Activated T-helper 1 cell treated with anti-CD3 and anti-CD28 coated beads, Interleukin-12 subunit alpha, Interleukin-12 subunit beta, Interleukin-2, Interleukin-4 antibody, amounts not matched to agents 30 ng/mL and 10 ng/mL and 1 ng/mL, durations not matched to agents 14 hours and 24 hours and 36 hours (primary cell): Measurements from ENCODE around the gene GNB1L. TPM values are rescaled to one million over a fixed set of nuclear protein-coding genes. Genes with fewer than 3 reads are reported as not detected.
"Not testable (repeated sequence)": the region's sequence is repeated elsewhere in the genome, so short reads cannot be mapped to it uniquely, and the experiment has no call there.

Source experiments
- DNase-seq: peaks from one replicate; pipeline ENCODE4 v3.0.0; 2021; ENCODE audit warnings: low spot score
- H3K27ac Mint-ChIP-seq: one replicate; pipeline ENCODE4 v1.8.0; 2021; ENCODE audit warnings: mild to moderate bottlenecking, mixed read lengths
- H3K27me3 Mint-ChIP-seq: one replicate; pipeline ENCODE4 v1.8.0; 2022; ENCODE audit warnings: mild to moderate bottlenecking, moderate library complexity, mixed read lengths; ENCODE audit not compliant: insufficient read depth
- H3K36me3 Mint-ChIP-seq: one replicate; pipeline ENCODE4 v1.8.0; 2021; ENCODE audit warnings: low read depth, mixed read lengths
- H3K4me1 Mint-ChIP-seq: one replicate; pipeline ENCODE4 v1.8.0; 2021; ENCODE audit warnings: low read depth, mixed read lengths
- H3K4me3 Mint-ChIP-seq: one replicate; pipeline ENCODE4 v1.8.0; 2021; ENCODE audit warnings: mild to moderate bottlenecking, moderate library complexity, mixed read lengths
- H3K9me3 Mint-ChIP-seq: one replicate; pipeline ENCODE4 v1.8.0; 2021; ENCODE audit warnings: mixed read lengths
- intact Hi-C: fragments of 100-400 bp; cut with micrococcal nuclease; formaldehyde crosslinking; loops from one replicate; pipeline ENCODE4 v1.15.1; 2024
- total RNA-seq: library from RNA; stranded (reverse); gene quantifications from 2 replicates; pipeline ENCODE4 v1.2.3, GENCODE V29; 2022

The GNB1L gene
- total RNA-seq, 1 donor from 2014 or later = 21.5 TPM

DNA sequence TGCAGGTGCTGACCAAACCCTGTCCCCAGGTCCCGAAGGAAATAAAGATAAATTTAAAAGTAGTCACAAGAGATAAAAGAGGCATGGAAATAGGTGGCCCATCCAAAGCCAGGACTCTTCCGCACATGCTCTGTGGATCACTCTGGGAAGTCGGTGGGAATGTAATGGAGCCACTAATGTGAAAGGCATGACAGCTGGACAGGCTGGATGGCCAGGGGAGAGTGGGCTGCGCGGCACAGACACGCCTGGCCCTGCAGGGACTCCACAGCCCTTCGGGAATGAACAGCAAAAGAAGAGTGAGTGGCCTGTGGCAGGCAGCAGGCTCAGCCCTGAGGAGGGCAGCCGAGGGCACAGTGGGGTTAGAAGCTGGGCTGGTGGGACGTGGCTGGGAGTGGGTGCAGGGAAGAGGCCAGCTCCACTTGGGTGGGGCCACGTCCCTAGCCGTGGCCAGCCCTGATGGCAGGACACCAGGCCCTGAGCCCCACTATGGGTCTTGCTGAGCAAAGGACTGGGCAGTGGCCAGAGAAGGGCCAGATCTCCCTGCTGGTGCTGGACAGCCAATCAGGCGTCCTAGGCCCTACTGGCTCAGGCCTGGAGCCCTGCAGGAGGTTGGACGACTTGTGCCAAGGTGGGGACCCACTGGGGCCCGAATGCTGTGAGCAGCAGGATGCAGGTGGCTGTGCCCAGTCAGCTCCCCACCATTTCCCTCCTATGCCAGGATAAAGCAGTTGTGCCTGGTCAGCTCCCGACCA is 31.3 kb upstream of the GNB1L start:
- H3K27ac Mint-ChIP-seq = no peak overlapping the region
- H3K4me3 Mint-ChIP-seq = no peak overlapping the region
- H3K36me3 Mint-ChIP-seq = no peaks in the 10 kb centered on the region
- H3K9me3 Mint-ChIP-seq = no peaks in the 10 kb centered on the region
- H3K4me1 Mint-ChIP-seq = peaks cover 25% of the 10 kb centered on the region
- DNase-seq = no peak
- intact Hi-C loops = no loop called here
- peaks cover 2% of the 10 kb centered on the region for H3K27me3 Mint-ChIP-seq

DNA sequence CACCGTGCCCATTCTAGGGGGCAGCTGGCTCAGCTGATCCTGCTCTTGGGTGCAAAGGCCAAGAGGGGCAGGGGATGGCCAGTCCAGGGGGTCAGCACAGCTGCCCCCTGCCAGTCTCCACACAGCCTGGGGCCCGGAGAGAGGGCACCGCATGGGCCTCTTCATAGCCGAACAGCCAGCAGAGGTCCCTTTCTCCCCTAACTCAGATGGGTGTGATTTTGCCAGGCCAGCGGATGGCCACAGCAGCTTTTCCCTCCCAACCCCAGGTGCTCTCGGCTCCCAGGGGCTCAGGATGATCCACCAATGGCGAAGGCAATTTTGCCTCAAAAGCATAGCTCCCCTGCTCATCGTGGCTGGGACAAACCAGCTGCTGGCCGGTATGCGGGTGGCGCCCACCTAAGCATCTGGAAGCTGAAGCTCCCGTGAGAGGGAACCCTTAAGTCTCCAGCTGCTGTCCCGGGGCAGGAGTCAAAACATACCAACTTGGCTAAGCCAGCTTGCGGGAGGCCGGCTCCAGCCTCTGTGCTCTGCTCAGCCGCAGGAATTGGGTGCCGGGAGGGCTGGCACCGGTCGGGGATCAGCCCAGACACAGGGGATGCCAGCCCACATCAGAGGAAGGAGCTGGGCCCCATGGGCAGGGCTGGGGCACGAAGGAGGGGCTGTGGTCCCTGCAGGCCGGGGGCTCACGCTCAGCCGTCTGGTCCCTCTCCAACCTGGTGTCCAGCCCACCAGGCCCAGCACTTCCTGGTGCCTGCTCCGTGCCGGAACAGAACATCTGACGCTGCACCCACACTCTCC is 30.5 kb upstream of the GNB1L start:
- H3K27me3 Mint-ChIP-seq = peaks cover 2% of the 10 kb centered on the region
- H3K9me3 Mint-ChIP-seq = no peaks in the 10 kb centered on the region

DNA sequence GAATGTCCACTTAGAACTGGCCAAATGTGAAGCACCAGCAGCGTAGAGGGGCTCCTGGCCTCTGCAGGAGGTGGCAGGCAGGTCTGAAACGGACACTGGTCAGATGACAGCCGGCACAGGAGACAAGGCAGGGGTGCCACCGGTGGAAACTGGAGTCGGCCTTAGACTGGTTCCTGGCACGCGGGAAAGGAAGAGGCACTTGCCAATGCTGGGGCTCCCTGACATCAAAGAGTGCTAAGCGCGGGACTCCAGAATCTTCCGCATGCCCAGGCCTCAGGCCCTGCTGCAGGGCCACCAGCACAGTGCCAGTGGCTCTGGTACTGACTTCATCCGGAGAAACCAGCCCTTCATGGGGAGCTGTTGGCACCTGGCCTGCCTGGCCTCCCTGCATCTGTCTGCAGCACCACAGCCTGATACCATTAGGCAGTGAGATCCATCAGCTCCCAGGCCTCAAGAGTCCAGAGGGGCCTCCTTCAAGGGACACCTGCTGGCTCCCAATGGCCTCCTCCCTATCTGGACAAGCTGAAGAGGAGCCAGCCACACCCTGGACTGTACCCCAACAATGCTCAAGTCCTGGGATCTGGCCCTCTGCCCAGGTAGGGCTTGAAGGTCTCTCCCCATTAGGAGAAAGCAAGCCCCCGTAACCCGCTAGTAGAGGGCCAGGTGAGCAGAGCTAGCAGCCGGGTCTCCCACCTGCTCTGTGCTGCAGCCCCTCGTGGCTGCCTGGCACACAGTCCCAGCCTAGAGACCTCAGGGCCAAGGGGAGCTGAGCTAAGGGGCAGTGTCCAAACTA is 29.7 kb upstream of the GNB1L start:
- peaks cover 11% of the 10 kb centered on the region for H3K4me1 Mint-ChIP-seq
- H3K4me3 Mint-ChIP-seq = no peak overlapping the region
- DNase-seq = no peak
- peaks cover 2% of the 10 kb centered on the region for H3K27me3 Mint-ChIP-seq
- H3K9me3 Mint-ChIP-seq = no peaks in the 10 kb centered on the region
- H3K27ac Mint-ChIP-seq = no peak overlapping the region
- H3K36me3 Mint-ChIP-seq = no peaks in the 10 kb centered on the region
- intact Hi-C loops = no loop called here

More for the DNA sequence above, 30.5 kb upstream of the GNB1L start:
- Mint-ChIP-seq H3K36me3 (no peaks in the 10 kb centered on the region), H3K4me1 (peaks cover 16% of the 10 kb centered on the region), H3K27ac (no peak overlapping the region), H3K4me3 (no peak overlapping the region)
- DNase-seq = no peak
- intact Hi-C loops = no loop called here

DNA sequence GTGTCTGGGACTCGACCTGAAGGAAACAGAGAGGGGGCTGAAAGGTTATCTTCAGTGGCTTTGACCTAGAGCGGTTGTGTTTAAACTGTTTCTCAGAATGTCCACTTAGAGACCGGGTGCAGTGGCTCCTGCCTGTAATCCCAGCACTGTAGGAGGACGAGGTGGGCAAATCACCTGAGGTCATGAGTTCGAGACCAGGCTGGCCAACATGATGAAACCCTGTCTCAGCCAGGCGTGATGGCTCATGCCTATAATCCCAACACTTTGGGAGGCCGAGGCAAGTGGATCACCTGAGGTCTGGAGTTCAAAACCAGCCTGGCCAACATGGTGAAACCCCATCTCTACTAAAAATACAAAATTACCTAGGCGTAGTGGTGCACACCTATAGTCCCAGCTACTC is 28.8 kb upstream of the GNB1L start:
- H3K27ac Mint-ChIP-seq, H3K4me3 Mint-ChIP-seq, H3K27me3 Mint-ChIP-seq, H3K36me3 Mint-ChIP-seq, H3K9me3 Mint-ChIP-seq, intact Hi-C loops, DNase-seq: not testable (repeated sequence)
- peaks cover 11% of the 10 kb centered on the region for H3K4me1 Mint-ChIP-seq

DNA sequence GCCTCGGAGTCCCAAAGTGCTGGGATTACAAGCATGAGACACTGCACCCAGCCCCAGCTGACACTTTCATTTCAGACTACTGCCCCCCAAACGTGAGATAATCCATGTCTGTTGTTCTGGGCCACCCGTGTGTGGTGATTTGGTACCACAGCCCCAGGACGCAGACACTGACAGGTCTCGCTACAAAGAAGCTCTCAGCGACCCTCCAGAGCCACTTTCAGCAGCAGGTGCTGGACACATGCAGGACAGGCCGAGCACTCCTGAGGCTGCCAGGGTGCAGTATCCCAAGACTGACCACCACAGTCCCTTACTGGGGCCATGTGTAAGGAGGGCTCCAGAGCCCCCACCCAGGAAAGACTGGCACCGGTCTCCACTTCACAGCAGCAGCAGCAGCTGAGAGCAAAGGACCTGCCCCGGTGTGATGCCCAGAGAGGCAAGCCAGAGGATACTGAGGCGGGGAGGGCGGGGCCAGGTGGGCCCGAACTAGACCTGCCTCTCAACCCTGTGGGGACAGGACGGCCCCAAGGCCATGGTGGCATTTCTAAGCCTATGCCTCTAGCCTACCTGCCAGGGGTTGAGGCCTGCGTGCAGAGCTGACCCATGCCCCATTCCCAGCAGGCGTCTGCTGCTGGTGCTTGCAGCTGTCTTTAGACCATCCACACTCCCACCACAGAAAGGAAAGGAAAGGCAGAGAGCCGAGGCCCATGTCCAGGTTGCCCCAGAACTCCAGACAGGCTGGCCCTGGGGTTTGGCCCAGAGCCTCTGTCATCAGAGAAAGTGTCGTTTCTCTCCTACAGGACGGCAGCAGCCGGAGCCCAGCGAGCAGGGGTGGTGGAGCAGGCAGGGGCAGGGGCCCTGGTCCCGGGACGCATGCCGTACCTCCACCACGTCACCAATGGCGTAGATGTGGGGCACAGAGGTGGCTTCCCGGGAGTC is 28.0 kb upstream of the GNB1L start:
- Mint-ChIP-seq H3K27ac (no peak overlapping the region), H3K27me3 (peaks cover 2% of the 10 kb centered on the region), H3K9me3 (no peaks in the 10 kb centered on the region), H3K4me3 (no peak overlapping the region), H3K36me3 (no peaks in the 10 kb centered on the region), H3K4me1 (peaks cover 11% of the 10 kb centered on the region)
- no peak for DNase-seq
- intact Hi-C loops = no loop called here

DNA sequence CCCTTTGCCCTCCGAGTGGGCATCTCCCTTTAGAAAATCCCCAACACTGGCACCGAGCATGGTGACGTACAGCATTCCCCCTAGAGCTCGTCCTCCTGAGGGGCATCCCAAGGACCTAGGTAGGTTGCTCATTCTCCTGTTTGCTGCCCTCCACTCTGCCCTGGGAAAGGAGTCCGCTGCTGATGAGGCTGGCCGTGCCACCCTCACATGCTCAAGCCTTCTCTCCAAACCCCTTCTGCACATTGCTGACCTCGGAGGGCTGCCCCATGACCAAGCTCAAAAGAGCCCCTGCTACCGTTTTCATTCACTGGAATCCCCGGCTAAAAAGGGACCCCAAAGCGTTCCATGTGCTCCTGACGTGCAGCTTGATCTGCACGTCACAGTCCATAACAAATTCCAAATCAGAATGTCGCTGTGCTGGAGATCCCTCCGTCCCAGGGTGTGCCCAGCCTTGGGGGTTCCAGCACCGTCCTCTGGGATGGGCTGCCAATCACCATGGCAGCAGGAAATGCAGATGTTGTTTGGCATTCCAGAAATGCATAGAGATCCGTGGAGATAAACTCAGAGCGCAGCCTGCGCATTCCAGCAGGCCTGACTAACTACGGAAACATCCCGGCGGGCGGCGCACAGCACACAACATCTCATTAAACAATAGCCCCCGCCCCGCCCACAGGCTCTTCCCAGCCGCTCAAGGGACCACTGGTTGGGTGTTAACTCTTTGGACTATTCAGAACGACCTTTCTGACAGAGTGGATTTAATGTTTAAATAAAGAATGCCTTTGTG is 26.3 kb upstream of the GNB1L start:
- intact Hi-C loops = no loop called here
- peaks cover 2% of the 10 kb centered on the region for H3K27me3 Mint-ChIP-seq
- no peaks in the 10 kb centered on the region for H3K9me3 Mint-ChIP-seq

DNA sequence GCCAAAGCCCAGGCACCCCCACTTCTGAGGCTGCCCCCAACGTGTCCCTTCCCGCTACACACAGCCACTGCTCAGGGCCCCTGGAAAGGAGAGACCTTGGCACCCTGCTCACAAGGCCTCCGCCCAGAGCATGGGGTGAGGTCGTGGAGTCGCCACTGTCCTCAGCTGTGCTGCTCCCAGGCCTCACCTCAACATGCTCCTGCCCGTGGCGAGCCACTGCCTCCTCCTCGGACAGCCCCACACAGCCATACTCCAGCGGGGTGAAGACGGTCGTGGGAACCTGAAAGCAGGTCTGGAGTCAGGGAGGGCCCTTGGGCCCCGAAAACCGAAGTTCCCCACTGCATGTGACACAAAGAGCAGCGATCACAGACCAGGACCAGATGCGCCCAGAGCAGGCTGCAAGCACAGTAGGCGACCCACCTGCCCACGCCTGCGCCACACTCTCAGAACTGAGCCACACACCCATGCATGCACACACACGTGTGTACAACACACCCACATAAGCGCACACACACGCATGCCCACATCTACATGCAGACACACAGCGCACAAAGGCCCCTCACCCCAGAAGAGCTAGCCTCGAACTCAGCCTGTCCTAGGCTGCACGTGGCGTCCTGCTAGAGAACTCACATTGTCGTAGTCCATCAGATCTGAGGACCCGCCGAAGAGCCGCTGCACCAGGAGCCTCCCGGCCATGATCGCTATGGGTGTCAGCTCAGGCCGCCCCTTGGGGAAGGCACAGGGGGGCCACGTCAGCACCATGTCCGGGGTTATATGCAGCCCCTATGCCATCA is 25.5 kb upstream of the GNB1L start:
- Mint-ChIP-seq H3K27ac (no peak overlapping the region), H3K27me3 (no peaks in the 10 kb centered on the region), H3K4me1 (no peaks in the 10 kb centered on the region), H3K4me3 (no peak overlapping the region), H3K9me3 (no peaks in the 10 kb centered on the region), H3K36me3 (no peaks in the 10 kb centered on the region)
- no peak for DNase-seq
- intact Hi-C loops = no loop called here

More for the DNA sequence above, 26.3 kb upstream of the GNB1L start:
- H3K27ac Mint-ChIP-seq = no peak overlapping the region
- DNase-seq = no peak
- no peaks in the 10 kb centered on the region for H3K4me1 Mint-ChIP-seq
- no peak overlapping the region for H3K4me3 Mint-ChIP-seq
- H3K36me3 Mint-ChIP-seq = no peaks in the 10 kb centered on the region

DNA sequence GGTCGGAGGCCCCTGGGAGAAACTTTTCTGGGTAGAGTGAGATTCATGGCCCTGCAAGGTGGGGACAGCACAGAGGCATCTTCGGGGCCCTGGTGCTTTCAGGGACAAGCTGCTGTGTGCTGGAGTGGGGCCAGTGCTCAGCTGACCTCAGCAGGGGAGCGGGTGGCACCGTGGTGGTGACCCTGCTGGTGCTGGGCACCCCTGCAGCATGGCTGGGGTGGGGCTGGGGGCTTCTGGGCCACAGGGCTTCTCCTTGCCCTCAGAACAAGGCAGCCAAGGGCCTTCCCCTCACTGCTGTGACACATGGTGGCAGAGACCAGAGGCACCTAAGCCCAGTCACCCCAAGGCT is 24.9 kb upstream of the GNB1L start:
- Mint-ChIP-seq H3K27me3 (no peaks in the 10 kb centered on the region), H3K36me3 (no peaks in the 10 kb centered on the region), H3K4me3 (no peak overlapping the region), H3K4me1 (no peaks in the 10 kb centered on the region), H3K9me3 (no peaks in the 10 kb centered on the region), H3K27ac (no peak overlapping the region)
- intact Hi-C loops = no loop called here
- DNase-seq = no peak

DNA sequence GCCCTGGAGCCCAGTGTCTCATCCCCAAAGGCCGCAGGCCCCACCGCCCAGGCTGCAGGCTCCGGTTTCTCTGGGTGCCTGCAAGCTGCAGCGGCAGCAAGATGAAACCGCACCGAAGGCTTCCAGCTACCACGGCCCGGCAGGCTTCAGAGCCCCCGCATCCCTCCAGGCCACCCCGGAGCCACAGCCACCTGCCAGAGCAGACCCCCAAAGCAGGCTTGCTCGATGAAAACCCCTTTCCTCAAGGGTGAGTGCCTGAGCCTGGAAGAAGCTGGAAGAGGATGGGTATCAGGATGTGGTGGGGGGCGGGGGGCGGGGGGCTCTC is 24.5 kb upstream of the GNB1L start:
- no peak overlapping the region for H3K27ac Mint-ChIP-seq
- H3K36me3 Mint-ChIP-seq = no peaks in the 10 kb centered on the region
- DNase-seq = no peak
- no peaks in the 10 kb centered on the region for H3K9me3 Mint-ChIP-seq
- intact Hi-C loops = no loop called here
- no peaks in the 10 kb centered on the region for H3K27me3 Mint-ChIP-seq
- H3K4me3 Mint-ChIP-seq = no peak overlapping the region
- H3K4me1 Mint-ChIP-seq = no peaks in the 10 kb centered on the region

DNA sequence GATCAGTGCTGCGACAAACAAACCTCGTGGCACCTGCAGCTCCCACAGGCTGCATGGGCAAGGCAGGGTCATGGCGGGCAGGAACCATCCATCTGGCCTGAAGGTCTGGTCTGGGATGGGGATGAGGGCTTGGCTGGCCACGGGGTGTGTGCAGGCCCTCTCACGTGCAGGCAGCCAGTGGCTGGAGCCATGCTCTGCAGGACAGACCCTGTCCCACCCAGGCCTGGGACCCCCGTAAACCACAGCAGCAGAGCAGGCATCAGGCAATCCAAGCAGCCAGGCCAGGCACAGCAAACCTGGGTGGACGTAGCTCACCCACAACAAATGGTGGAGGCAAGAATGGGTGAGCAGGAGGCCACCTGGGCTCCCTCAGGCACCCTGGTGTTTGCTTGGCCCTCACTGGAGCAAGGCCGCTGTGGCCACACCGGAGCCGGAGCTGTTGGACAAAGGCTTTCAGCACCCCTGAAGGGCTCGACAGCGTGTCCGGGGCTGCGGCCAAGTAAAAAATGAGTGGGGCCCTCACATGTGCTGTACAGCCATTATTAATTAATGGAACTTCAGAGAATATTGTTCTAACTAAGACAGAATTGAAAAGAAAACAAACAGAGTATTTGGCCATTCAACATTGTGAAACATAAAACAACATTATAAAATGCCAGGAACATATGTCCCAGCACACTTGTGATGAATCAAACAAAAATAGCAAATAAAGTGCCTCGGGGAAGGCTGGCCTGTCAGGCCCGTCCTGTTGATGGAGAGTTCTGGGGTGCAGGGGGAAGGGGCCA is 24.0 kb upstream of the GNB1L start:
- H3K36me3 Mint-ChIP-seq = no peaks in the 10 kb centered on the region
- H3K27ac Mint-ChIP-seq = no peak overlapping the region
- H3K4me3 Mint-ChIP-seq = no peak overlapping the region
- DNase-seq = no peak
- intact Hi-C loops = no loop called here
- no peaks in the 10 kb centered on the region for H3K4me1 Mint-ChIP-seq
- H3K9me3 Mint-ChIP-seq = no peaks in the 10 kb centered on the region
- H3K27me3 Mint-ChIP-seq = no peaks in the 10 kb centered on the region
